Kidney (tissue), 14 donors: ENCODE data around the gene RHBDL3. TPM values are rescaled to one million over a fixed set of nuclear protein-coding genes. Genes with fewer than 3 reads are reported as not detected.
A peak's percentile ranks its signal among the peaks of the same experiment; 100 is the strongest.

Experiments used
- DNase-seq, 5 donors: peaks; one replicate each; pipeline ENCODE4 v3.0.0-alpha.2; 2013 to 2020
- FAIRE-seq: peaks from 2 replicates; lab custom pipeline; 2012; peaks lifted over from hg19 to GRCh38; lab: Jason Lieb, UNC
- H3K27ac ChIP-seq, 2 donors: one replicate each; pipeline ENCODE4 v1.7.0; 2013; ENCODE audit warnings: low read depth in 2 of 2, low read length in 2 of 2, inconsistent platforms in 1 of 2
- H3K27me3 ChIP-seq: one replicate; pipeline ENCODE4 v1.7.1; 2013; ENCODE audit warnings: low read length, inconsistent platforms; ENCODE audit not compliant: control insufficient read depth, insufficient read depth
- H3K36me3 ChIP-seq, 3 donors: one replicate each; pipeline versions ENCODE4 v1.7.0 to v1.7.1; 2013; ENCODE audit warnings: low read length in 3 of 3, control low read depth in 1 of 3, inconsistent platforms in 1 of 3; ENCODE audit not compliant: insufficient read depth in 3 of 3, control insufficient read depth in 2 of 3
- H3K4me1 ChIP-seq, 3 donors: one replicate each; pipeline versions ENCODE4 v1.7.0 to v1.7.1; 2013; ENCODE audit warnings: low read length in 3 of 3, inconsistent platforms in 1 of 3, low read depth in 1 of 3; ENCODE audit not compliant: control insufficient read depth in 2 of 3, insufficient read depth in 2 of 3
- H3K4me3 ChIP-seq, 3 donors: one replicate each; pipeline versions ENCODE4 v1.7.0 to v1.8.1; 2013; ENCODE audit warnings: low read length in 3 of 3, control low read depth in 1 of 3, inconsistent platforms in 1 of 3
- H3K9ac ChIP-seq, 3 donors: one replicate each; pipeline versions ENCODE4 v1.7.0 to v1.7.1; 2013; ENCODE audit warnings: low read length in 3 of 3, control low read depth in 1 of 3, inconsistent platforms in 1 of 3
- H3K9me3 ChIP-seq, 3 donors: one replicate each; pipeline versions ENCODE4 v1.7.0 to v1.7.1; 2013; ENCODE audit warnings: low read length in 3 of 3, control low read depth in 1 of 3, inconsistent platforms in 1 of 3; ENCODE audit not compliant: control insufficient read depth in 2 of 3, insufficient read depth in 1 of 3
- intact Hi-C: fragments of 100-400 bp; cut with DNase I; formaldehyde crosslinking; loops from one replicate; pipeline ENCODE4 v1.11.1; 2022
- polyA plus RNA-seq: library from polyadenylated mRNA; stranded (reverse); fragments of 350-450 nt; fragmentation: Illumina TruSeq; extraction: RNeasy Lipid Tissue Mini Kit (QIAGEN cat#74804); gene quantifications from one replicate; pipeline ENCODE4 v1.2.3, GENCODE V29; 2014; ENCODE audit warnings: low read depth, low replicate concordance; ENCODE audit not compliant: insufficient read depth
- total RNA-seq: library from RNA; stranded (reverse); fragmentation: NEBNext Ultra II Directional; extraction: Animal tissue kit (Norgen Biotek cat#: 25700); gene quantifications from one replicate; pipeline ENCODE4 v1.2.1, GENCODE V29; 2021
- TF ChIP-seq, protein P1 (sequence below): IDR thresholded peaks from 3 replicates; pipeline ENCODE4 v1.5.1; 2012; ENCODE audit warnings: mild to moderate bottlenecking, moderate library complexity, borderline replicate concordance; ENCODE audit not compliant: insufficient read depth; ENCODE audit errors: extremely low read depth
- donor health status: control.
- donor health status: control.
- donor health status: control.
- donor health status: control.
- donor health status: control.
- donor health status: DM: yes; HTN: yes; CAD: no.
- donor health status: Normal renal cell carcinoma (clear cell type).

Gene RHBDL3
- total and polyA plus RNA-seq, 2 donors from 2014 or later: 0.11 to 0.13 TPM

GRCh38 chr17:32342603-32343325 lies 77.1 kb downstream of the RHBDL3 start:
- DNase-seq (no peak), FAIRE-seq (no peak)
- intact Hi-C loops: no loop called here
- TF ChIP-seq, protein P1, sequence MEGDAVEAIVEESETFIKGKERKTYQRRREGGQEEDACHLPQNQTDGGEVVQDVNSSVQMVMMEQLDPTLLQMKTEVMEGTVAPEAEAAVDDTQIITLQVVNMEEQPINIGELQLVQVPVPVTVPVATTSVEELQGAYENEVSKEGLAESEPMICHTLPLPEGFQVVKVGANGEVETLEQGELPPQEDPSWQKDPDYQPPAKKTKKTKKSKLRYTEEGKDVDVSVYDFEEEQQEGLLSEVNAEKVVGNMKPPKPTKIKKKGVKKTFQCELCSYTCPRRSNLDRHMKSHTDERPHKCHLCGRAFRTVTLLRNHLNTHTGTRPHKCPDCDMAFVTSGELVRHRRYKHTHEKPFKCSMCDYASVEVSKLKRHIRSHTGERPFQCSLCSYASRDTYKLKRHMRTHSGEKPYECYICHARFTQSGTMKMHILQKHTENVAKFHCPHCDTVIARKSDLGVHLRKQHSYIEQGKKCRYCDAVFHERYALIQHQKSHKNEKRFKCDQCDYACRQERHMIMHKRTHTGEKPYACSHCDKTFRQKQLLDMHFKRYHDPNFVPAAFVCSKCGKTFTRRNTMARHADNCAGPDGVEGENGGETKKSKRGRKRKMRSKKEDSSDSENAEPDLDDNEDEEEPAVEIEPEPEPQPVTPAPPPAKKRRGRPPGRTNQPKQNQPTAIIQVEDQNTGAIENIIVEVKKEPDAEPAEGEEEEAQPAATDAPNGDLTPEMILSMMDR: no peak
- no peaks in the 10 kb centered on the region for H3K36me3 ChIP-seq
- H3K4me3 ChIP-seq: peak overlapping the region in 2 of 3 donors; percentile 78 to 82
- no peaks in the 10 kb centered on the region for H3K27me3 ChIP-seq
- peak overlapping the region in 1 of 3 donors; percentile 77 for H3K9ac ChIP-seq
- peaks cover 0 to 6% (median 3%) of the 10 kb centered on the region in 3 donors for H3K4me1 ChIP-seq
- H3K27ac ChIP-seq: no peak overlapping the region
- H3K9me3 ChIP-seq: no peaks in the 10 kb centered on the region

- no peak for DNase-seq
- no peak overlapping the region for H3K4me3 ChIP-seq
- H3K9ac ChIP-seq: no peak overlapping the region
- FAIRE-seq: no peak
- peaks cover 3 to 11% (median 3%) of the 10 kb centered on the region in 3 donors for H3K4me1 ChIP-seq
- H3K9me3 ChIP-seq: no peaks in the 10 kb centered on the region
- TF ChIP-seq, protein P1: no peak
- no peak overlapping the region for H3K27ac ChIP-seq
- no peaks in the 10 kb centered on the region for H3K27me3 ChIP-seq
- intact Hi-C loops: no loop called here
- no peaks in the 10 kb centered on the region for H3K36me3 ChIP-seq
Measured at GRCh38 chr17:32345951-32346600, 80.4 kb downstream of the RHBDL3 start.

DNA sequence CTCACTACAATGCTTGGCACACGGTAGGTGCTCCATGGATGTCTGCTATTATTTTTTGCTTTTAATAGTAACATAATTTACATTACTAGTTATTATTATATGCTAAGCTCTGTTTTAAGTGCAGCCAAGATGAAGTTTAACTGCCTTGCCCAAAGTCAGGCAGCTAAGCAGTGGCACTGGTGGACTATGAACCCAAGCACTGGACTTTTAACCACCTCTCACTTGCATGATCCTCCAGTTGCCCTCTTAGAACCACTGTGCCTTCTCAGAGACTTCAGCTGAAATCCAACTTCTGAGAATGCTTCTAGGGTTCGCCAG lies 82.8 kb downstream of the RHBDL3 start:
- H3K27ac ChIP-seq: no peak overlapping the region
- H3K36me3 ChIP-seq: peaks cover 0 to 6% (median 0%) of the 10 kb centered on the region in 3 donors
- H3K27me3 ChIP-seq: no peaks in the 10 kb centered on the region
- DNase-seq (peak in 1 of 5 donors; percentile 16), FAIRE-seq (no peak)
- no peak overlapping the region for H3K9ac ChIP-seq
- intact Hi-C loops: no loop called here
- peak overlapping the region in 1 of 3 donors; percentile 99 for H3K4me3 ChIP-seq
- TF ChIP-seq, protein P1: no peak
- peaks cover 0 to 11% (median 3%) of the 10 kb centered on the region in 3 donors for H3K4me1 ChIP-seq
- no peaks in the 10 kb centered on the region for H3K9me3 ChIP-seq
